RPMI8226 (cell line): ENCODE data around the gene UMAD1.

Experiments
- DNase-seq: peaks from one replicate; pipeline ENCODE4 v3.0.0-alpha.2; 2015

The UMAD1 gene

GRCh38 chr7:7736671-7737070, 96.1 kb downstream of the UMAD1 start:
- DNase-seq = no peak

- DNase-seq = no peak
These were observed 97.1 kb downstream of the UMAD1 start for GRCh38 chr7:7737674-7738073.

GRCh38 chr7:7738177-7738576, 97.6 kb downstream of the UMAD1 start:
- no peak for DNase-seq

- DNase-seq = no peak
These were observed 98.1 kb downstream of the UMAD1 start for GRCh38 chr7:7738622-7739021.

- no peak for DNase-seq
These were observed 98.9 kb downstream of the UMAD1 start for GRCh38 chr7:7739204-7740036.

- DNase-seq = no peak
These were observed 99.4 kb downstream of the UMAD1 start for GRCh38 chr7:7740037-7740355.

GRCh38 chr7:7742223-7742622, 101.7 kb downstream of the UMAD1 start:
- DNase-seq = no peak

- no peak for DNase-seq
These were observed 104.7 kb downstream of the UMAD1 start for GRCh38 chr7:7745258-7745657.

- no peak for DNase-seq
These were observed 105.4 kb downstream of the UMAD1 start for GRCh38 chr7:7745966-7746365.

- no peak for DNase-seq
These were observed 105.9 kb downstream of the UMAD1 start for GRCh38 chr7:7746458-7746857.

- no peak for DNase-seq
These were observed 110.2 kb downstream of the UMAD1 start for GRCh38 chr7:7750571-7751242.

GRCh38 chr7:7751243-7752092, 110.9 kb downstream of the UMAD1 start:
- no peak for DNase-seq

- DNase-seq = no peak
These were observed 116.0 kb downstream of the UMAD1 start for GRCh38 chr7:7756577-7756976.

- no peak for DNase-seq
These were observed 117.0 kb downstream of the UMAD1 start for GRCh38 chr7:7757576-7757975.

- peak; percentile 55 for DNase-seq
These were observed 120.9 kb downstream of the UMAD1 start for GRCh38 chr7:7761340-7761973.

- no peak for DNase-seq
These were observed 121.6 kb downstream of the UMAD1 start for GRCh38 chr7:7761974-7762779.

GRCh38 chr7:7764520-7765396, 124.2 kb downstream of the UMAD1 start:
- no peak for DNase-seq

- DNase-seq = no peak
These were observed 124.9 kb downstream of the UMAD1 start for GRCh38 chr7:7765422-7765821.

- DNase-seq = no peak
These were observed 126.1 kb downstream of the UMAD1 start for GRCh38 chr7:7766671-7767070.

GRCh38 chr7:7768977-7769709, 128.6 kb downstream of the UMAD1 start:
- DNase-seq = no peak
